ENCODE data around the gene TMEM131. TPM values are rescaled to one million over a fixed set of nuclear protein-coding genes. Genes with fewer than 3 reads are reported as not detected.
A peak's percentile ranks its signal among the peaks of the same experiment; 100 is the strongest.

The TMEM131 gene
- total and polyA plus RNA-seq, 10 of the 15 experiments (the other 5 are each of a cell fraction or from before 2014, with no cell fraction given): 6.0 to 48.2 (median 23.2) TPM

- TF ChIP-seq CEBPB (IDR thresholded peaks at IDR 0.05; ENCODE audit: borderline replicate concordance in 1 of 2, low read depth in 2 of 2, low read length in 2 of 2): no peak
- no peak for TF ChIP-seq MYB (IDR thresholded peaks at IDR 0.05; ENCODE audit: borderline replicate concordance, low read depth, low read length)
- no peak for TF ChIP-seq SMAD1 (IDR thresholded peaks at IDR 0.05; ENCODE audit: low read depth, partially characterized antibody)
- no peak for TF ChIP-seq TCF12 (IDR thresholded peaks at IDR 0.05; ENCODE audit: low read depth, low read length)
- TF ChIP-seq HDAC6 (IDR thresholded peaks at IDR 0.05; ENCODE audit: unreplicated experiment): no peak
- TF ChIP-seq IRF5 (IDR thresholded peaks at IDR 0.05; ENCODE audit: borderline replicate concordance): no peak
- TF ChIP-seq HDGF (IDR thresholded peaks at IDR 0.05): no peak
- TF ChIP-seq MXI1 (IDR thresholded peaks at IDR 0.05; ENCODE audit: low read depth, low read length): peak; percentile 74
- no peak for TF ChIP-seq ATF7 (IDR thresholded peaks at IDR 0.05; ENCODE audit: low read depth)
- TF ChIP-seq RAD51 (IDR thresholded peaks at IDR 0.05): no peak
- TF ChIP-seq ZNF592 (IDR thresholded peaks at IDR 0.05): no peak; the same call in 1 of the 2 replicates
- TF ChIP-seq GABPA (IDR thresholded peaks at IDR 0.05; ENCODE audit: low read depth): no peak
- TF ChIP-seq SREBF2 (IDR thresholded peaks at IDR 0.05; ENCODE audit: low read length): no peak
- no peak for TF ChIP-seq ZBTB11 (CRISPR knock-in tag; IDR thresholded peaks at IDR 0.05)
- TF ChIP-seq EP300 (IDR thresholded peaks at IDR 0.05; ENCODE audit: borderline replicate concordance in 1 of 2, control insufficient read depth in 1 of 2, low read depth in 2 of 2, low read length in 2 of 2): no peak
- no peak for TF ChIP-seq STAT3 (IDR thresholded peaks at IDR 0.05; ENCODE audit: low read depth, low read length)
- TF ChIP-seq TBL1XR1 (IDR thresholded peaks at IDR 0.05; ENCODE audit: low read depth, low read length): peak; percentile 57; the same call in 1 of the 2 replicates
- peak; percentile 7; the same call in 1 of the 2 replicates for TF ChIP-seq ZSCAN29 (IDR thresholded peaks at IDR 0.05)
- no peak for TF ChIP-seq FOXK2 (IDR thresholded peaks at IDR 0.05)
- no peak for TF ChIP-seq HSF1 (IDR thresholded peaks at IDR 0.05; ENCODE audit: low read depth, low read length)
These were observed 568 bp downstream of the TMEM131 start (continued) for GRCh38 chr2:97995026-97995733.

Measured in GM12878 (cell line).